ENCODE measurements around the gene SPEM2. TPM values are rescaled to one million over a fixed set of nuclear protein-coding genes. Genes with fewer than 3 reads are reported as not detected.
A peak's percentile ranks its signal among the peaks of the same experiment; 100 is the strongest.

The SPEM2 gene
- polyA plus RNA-seq, 1 of the 3 experiments (the other 2 are of a cell fraction): not detected

DNA sequence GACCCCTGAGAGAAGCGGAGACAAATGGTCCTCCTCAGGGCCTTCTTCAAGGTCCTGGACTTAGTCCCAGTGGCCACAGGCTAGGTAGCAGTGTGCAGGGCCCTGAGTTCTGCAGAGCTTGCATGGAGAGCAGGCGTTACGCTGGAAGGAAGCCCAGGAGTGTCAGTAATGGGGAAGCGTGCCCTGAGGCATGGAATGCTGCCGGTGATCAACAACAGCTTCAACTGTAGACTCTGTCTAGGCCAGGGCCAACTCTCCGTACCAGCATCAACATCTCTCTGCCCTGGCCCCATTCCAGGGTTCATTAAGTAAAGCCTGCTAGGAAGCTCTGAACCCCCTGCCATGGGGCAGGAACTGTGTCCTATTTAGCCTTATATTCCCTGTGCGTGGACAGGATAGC lies 45.1 kb upstream of the SPEM2 start:
- H3K9me2 ChIP-seq: no peaks in the 10 kb centered on the region
- no peak overlapping the region for H3K9ac ChIP-seq
- TF ChIP-seq YY1 (IDR thresholded peaks at IDR 0.05; ENCODE audit: low read depth) (no peak), GABPA (IDR thresholded peaks at IDR 0.05; ENCODE audit: low read depth) (no peak), MAX (IDR thresholded peaks at IDR 0.05; ENCODE audit: low read depth) (no peak), TEAD4 (IDR thresholded peaks at IDR 0.05; ENCODE audit: borderline replicate concordance, insufficient read depth) (no peak), MXI1 (IDR thresholded peaks at IDR 0.05; ENCODE audit: low read depth, low read length) (no peak), JUND (IDR thresholded peaks at IDR 0.05) (no peak), RFX5 (IDR thresholded peaks at IDR 0.05; ENCODE audit: low read length) (no peak), RCOR1 (IDR thresholded peaks at IDR 0.05; ENCODE audit: low read length) (no peak), SIN3A (IDR thresholded peaks at IDR 0.05; ENCODE audit: borderline replicate concordance, low read depth, low read length) (no peak), GATA2 (CRISPR knock-in tag; IDR thresholded peaks at IDR 0.05) (no peak), RAD21 (IDR thresholded peaks at IDR 0.05; ENCODE audit: low read length) (no peak), NRF1 (IDR thresholded peaks at IDR 0.05; ENCODE audit: low read depth, low read length) (no peak), FOSL2 (IDR thresholded peaks at IDR 0.05; ENCODE audit: borderline replicate concordance, low read depth) (no peak), USF1 (IDR thresholded peaks at IDR 0.05; ENCODE audit: borderline replicate concordance, low read depth) (no peak)
- TF ChIP-seq, protein P1, sequence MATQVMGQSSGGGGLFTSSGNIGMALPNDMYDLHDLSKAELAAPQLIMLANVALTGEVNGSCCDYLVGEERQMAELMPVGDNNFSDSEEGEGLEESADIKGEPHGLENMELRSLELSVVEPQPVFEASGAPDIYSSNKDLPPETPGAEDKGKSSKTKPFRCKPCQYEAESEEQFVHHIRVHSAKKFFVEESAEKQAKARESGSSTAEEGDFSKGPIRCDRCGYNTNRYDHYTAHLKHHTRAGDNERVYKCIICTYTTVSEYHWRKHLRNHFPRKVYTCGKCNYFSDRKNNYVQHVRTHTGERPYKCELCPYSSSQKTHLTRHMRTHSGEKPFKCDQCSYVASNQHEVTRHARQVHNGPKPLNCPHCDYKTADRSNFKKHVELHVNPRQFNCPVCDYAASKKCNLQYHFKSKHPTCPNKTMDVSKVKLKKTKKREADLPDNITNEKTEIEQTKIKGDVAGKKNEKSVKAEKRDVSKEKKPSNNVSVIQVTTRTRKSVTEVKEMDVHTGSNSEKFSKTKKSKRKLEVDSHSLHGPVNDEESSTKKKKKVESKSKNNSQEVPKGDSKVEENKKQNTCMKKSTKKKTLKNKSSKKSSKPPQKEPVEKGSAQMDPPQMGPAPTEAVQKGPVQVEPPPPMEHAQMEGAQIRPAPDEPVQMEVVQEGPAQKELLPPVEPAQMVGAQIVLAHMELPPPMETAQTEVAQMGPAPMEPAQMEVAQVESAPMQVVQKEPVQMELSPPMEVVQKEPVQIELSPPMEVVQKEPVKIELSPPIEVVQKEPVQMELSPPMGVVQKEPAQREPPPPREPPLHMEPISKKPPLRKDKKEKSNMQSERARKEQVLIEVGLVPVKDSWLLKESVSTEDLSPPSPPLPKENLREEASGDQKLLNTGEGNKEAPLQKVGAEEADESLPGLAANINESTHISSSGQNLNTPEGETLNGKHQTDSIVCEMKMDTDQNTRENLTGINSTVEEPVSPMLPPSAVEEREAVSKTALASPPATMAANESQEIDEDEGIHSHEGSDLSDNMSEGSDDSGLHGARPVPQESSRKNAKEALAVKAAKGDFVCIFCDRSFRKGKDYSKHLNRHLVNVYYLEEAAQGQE (IDR thresholded peaks at IDR 0.05; ENCODE audit: low read depth, low read length): no peak
- TF ChIP-seq, protein P2, sequence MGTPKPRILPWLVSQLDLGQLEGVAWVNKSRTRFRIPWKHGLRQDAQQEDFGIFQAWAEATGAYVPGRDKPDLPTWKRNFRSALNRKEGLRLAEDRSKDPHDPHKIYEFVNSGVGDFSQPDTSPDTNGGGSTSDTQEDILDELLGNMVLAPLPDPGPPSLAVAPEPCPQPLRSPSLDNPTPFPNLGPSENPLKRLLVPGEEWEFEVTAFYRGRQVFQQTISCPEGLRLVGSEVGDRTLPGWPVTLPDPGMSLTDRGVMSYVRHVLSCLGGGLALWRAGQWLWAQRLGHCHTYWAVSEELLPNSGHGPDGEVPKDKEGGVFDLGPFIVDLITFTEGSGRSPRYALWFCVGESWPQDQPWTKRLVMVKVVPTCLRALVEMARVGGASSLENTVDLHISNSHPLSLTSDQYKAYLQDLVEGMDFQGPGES (IDR thresholded peaks at IDR 0.05; ENCODE audit: low read depth, low read length): no peak
- peaks cover 8% of the 10 kb centered on the region; the same call in 1 of the 2 replicates for H3K27me3 ChIP-seq (ENCODE audit: insufficient read depth)
- POLR2A ChIA-PET: interaction anchor here (0.6 to 1.2 kb wide), 4 partner anchors 23 to 333 kb away, joined by 3 to 4 read pairs (median 3); partner anchors contain the start of gene TMEM256
- H4K20me1 ChIP-seq (ENCODE audit: insufficient read depth): no peaks in the 10 kb centered on the region
- CTCF ChIA-PET: interaction anchor here (1.1 to 1.3 kb wide), 5 partner anchors 9 to 180 kb away, joined by 3 to 11 read pairs (median 5); no protein-coding TSS in a partner anchor
- H3K4me1 ChIP-seq (ENCODE audit: control insufficient read depth in 1 of 2, insufficient read depth in 2 of 2, low read depth in 1 of 2, low read length in 1 of 2): peaks cover 0 to 32% of the 10 kb centered on the region in 2 experiments; a peak in 2 of 4 replicates
- H3K9me3 ChIP-seq: no peaks in the 10 kb centered on the region
- no peaks in the 10 kb centered on the region for H3K79me2 ChIP-seq (ENCODE audit: insufficient read depth)
- no peak overlapping the region for H3K27ac ChIP-seq (ENCODE audit: low read depth in 2 of 2, low read length in 1 of 2)
- no peaks in the 10 kb centered on the region for H3F3A ChIP-seq (replicated peaks; ENCODE audit: insufficient read depth)
- H2AFZ ChIP-seq (ENCODE audit: low read depth): no peak overlapping the region
- peak; percentile 54 for DNase-seq
- 59% methylated on average over 7 of the region's 7 CpGs for WGBS (ENCODE audit: low lambda C conversion rate)
- H3K4me3 ChIP-seq (ENCODE audit: low read depth in 2 of 2, low read length in 1 of 2): no peak overlapping the region
- H3K36me3 ChIP-seq (replicated peaks in 1 of 2; ENCODE audit: control insufficient read depth in 1 of 2, insufficient read depth in 2 of 2, low read length in 1 of 2): no peaks in the 10 kb centered on the region
- peak overlapping the region; percentile 37; the same call in 1 of the 2 replicates for H3K4me2 ChIP-seq
